ENCODE data around the gene TMEM100. TPM values are rescaled to one million over a fixed set of nuclear protein-coding genes. Genes with fewer than 3 reads are reported as not detected.

Gene TMEM100
- total and polyA plus RNA-seq, 2 experiments from 2014 or later = 0.10 to 0.73 TPM

DNA sequence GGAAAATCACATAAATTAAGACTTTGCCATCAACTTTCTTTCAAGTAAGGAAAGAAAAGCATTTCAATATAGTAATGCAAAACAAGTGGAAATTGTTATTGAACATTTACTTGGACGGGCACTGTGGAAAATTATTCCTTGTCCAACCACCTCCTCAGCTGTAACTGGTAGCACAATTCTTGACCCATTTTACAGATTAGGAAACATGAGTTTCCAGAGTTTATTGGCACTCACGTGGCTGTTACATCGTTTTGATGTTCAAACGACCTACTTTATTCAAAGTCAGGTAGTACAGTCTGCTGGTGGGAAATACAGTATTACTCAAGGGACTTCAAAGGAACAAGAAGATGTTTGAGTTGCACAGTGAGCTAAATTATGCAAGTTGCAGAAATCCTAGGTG lies 27.3 kb upstream of the TMEM100 start:
- Mint-ChIP-seq H3K4me3 (peak overlapping the region; percentile 92; the same call in 2 of the 3 replicates), H3K27ac (no peak overlapping the region), H3K36me3 (ENCODE audit: low read depth) (no peaks in the 10 kb centered on the region), H3K9me3 (no peaks in the 10 kb centered on the region), H3K27me3 (ENCODE audit: insufficient read depth, low read depth, poor library complexity) (peaks cover 4% of the 10 kb centered on the region), H3K4me1 (peaks cover 11% of the 10 kb centered on the region)
- peaks cover 16% of the 10 kb centered on the region for H3K79me2 ChIP-seq (replicated peaks; ENCODE audit: insufficient read depth)
- H3K4me2 ChIP-seq = no peak overlapping the region
- DNase-seq (ENCODE audit: low spot score) (no peak), ATAC-seq (no peak)
- peak overlapping the region; percentile 77; the same call in 1 of the 2 replicates for H2AFZ ChIP-seq
- no peaks in the 10 kb centered on the region for H3K36me3 ChIP-seq (ENCODE audit: insufficient read depth)
- H4K20me1 ChIP-seq (replicated peaks; ENCODE audit: insufficient read depth) = 0 out of 2 replicates have a peak, but pooled peaks cover 6% of the 10 kb centered on the region
- H3K4me1 ChIP-seq (ENCODE audit: insufficient read depth) = peaks cover 8% of the 10 kb centered on the region; the same call in 1 of the 2 replicates
- no peak overlapping the region for H3K27ac ChIP-seq (ENCODE audit: low read depth)
- H3K4me3 ChIP-seq = no peak overlapping the region
- no peaks in the 10 kb centered on the region for H3F3A ChIP-seq (replicated peaks; ENCODE audit: low read depth)
- H3K9me2 ChIP-seq (ENCODE audit: insufficient read depth) = 0 out of 2 replicates have a peak, but pooled peaks cover 5% of the 10 kb centered on the region
- TF ChIP-seq ZNF331 (CRISPR knock-in tag; IDR thresholded peaks at IDR 0.05; ENCODE audit: low read depth) (no peak), EZH2 (IDR thresholded peaks at IDR 0.05; ENCODE audit: low read depth, unreplicated experiment) (no peak), NANOG (IDR thresholded peaks at IDR 0.05; ENCODE audit: borderline replicate concordance) (no peak), JUNB (IDR thresholded peaks at IDR 0.05; ENCODE audit: unreplicated experiment) (no peak), POLR2AphosphoS5 (IDR thresholded peaks at IDR 0.05; ENCODE audit: low read depth) (no peak), ZNF114 (CRISPR knock-in tag; IDR thresholded peaks at IDR 0.05) (no peak), CREB1 (CRISPR knock-in tag; IDR thresholded peaks at IDR 0.05; ENCODE audit: low read depth) (no peak), STAT1 (IDR thresholded peaks at IDR 0.05; ENCODE audit: unreplicated experiment) (no peak), EZH2phosphoT487 (IDR thresholded peaks at IDR 0.05; ENCODE audit: unreplicated experiment) (no peak)
- TF ChIP-seq, protein P1, sequence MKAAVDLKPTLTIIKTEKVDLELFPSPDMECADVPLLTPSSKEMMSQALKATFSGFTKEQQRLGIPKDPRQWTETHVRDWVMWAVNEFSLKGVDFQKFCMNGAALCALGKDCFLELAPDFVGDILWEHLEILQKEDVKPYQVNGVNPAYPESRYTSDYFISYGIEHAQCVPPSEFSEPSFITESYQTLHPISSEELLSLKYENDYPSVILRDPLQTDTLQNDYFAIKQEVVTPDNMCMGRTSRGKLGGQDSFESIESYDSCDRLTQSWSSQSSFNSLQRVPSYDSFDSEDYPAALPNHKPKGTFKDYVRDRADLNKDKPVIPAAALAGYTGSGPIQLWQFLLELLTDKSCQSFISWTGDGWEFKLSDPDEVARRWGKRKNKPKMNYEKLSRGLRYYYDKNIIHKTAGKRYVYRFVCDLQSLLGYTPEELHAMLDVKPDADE (IDR thresholded peaks at IDR 0.05) = no peak
- TF ChIP-seq, protein P2, sequence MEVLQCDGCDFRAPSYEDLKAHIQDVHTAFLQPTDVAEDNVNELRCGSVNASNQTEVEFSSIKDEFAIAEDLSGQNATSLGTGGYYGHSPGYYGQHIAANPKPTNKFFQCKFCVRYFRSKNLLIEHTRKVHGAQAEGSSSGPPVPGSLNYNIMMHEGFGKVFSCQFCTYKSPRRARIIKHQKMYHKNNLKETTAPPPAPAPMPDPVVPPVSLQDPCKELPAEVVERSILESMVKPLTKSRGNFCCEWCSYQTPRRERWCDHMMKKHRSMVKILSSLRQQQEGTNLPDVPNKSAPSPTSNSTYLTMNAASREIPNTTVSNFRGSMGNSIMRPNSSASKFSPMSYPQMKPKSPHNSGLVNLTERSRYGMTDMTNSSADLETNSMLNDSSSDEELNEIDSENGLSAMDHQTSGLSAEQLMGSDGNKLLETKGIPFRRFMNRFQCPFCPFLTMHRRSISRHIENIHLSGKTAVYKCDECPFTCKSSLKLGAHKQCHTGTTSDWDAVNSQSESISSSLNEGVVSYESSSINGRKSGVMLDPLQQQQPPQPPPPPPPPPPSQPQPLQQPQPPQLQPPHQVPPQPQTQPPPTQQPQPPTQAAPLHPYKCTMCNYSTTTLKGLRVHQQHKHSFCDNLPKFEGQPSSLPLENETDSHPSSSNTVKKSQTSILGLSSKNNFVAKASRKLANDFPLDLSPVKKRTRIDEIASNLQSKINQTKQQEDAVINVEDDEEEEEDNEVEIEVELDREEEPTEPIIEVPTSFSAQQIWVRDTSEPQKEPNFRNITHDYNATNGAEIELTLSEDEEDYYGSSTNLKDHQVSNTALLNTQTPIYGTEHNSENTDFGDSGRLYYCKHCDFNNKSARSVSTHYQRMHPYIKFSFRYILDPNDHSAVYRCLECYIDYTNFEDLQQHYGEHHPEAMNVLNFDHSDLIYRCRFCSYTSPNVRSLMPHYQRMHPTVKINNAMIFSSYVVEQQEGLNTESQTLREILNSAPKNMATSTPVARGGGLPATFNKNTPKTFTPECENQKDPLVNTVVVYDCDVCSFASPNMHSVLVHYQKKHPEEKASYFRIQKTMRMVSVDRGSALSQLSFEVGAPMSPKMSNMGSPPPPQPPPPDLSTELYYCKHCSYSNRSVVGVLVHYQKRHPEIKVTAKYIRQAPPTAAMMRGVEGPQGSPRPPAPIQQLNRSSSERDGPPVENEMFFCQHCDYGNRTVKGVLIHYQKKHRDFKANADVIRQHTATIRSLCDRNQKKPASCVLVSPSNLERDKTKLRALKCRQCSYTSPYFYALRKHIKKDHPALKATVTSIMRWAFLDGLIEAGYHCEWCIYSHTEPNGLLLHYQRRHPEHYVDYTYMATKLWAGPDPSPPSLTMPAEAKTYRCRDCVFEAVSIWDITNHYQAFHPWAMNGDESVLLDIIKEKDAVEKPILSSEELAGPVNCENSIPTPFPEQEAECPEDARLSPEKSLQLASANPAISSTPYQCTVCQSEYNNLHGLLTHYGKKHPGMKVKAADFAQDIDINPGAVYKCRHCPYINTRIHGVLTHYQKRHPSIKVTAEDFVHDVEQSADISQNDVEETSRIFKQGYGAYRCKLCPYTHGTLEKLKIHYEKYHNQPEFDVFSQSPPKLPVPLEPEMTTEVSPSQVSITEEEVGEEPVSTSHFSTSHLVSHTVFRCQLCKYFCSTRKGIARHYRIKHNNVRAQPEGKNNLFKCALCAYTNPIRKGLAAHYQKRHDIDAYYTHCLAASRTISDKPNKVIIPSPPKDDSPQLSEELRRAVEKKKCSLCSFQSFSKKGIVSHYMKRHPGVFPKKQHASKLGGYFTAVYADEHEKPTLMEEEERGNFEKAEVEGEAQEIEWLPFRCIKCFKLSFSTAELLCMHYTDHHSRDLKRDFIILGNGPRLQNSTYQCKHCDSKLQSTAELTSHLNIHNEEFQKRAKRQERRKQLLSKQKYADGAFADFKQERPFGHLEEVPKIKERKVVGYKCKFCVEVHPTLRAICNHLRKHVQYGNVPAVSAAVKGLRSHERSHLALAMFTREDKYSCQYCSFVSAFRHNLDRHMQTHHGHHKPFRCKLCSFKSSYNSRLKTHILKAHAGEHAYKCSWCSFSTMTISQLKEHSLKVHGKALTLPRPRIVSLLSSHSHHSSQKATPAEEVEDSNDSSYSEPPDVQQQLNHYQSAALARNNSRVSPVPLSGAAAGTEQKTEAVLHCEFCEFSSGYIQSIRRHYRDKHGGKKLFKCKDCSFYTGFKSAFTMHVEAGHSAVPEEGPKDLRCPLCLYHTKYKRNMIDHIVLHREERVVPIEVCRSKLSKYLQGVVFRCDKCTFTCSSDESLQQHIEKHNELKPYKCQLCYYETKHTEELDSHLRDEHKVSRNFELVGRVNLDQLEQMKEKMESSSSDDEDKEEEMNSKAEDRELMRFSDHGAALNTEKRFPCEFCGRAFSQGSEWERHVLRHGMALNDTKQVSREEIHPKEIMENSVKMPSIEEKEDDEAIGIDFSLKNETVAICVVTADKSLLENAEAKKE (CRISPR knock-in tag; IDR thresholded peaks at IDR 0.05) = no peak
- TF ChIP-seq, protein P3, sequence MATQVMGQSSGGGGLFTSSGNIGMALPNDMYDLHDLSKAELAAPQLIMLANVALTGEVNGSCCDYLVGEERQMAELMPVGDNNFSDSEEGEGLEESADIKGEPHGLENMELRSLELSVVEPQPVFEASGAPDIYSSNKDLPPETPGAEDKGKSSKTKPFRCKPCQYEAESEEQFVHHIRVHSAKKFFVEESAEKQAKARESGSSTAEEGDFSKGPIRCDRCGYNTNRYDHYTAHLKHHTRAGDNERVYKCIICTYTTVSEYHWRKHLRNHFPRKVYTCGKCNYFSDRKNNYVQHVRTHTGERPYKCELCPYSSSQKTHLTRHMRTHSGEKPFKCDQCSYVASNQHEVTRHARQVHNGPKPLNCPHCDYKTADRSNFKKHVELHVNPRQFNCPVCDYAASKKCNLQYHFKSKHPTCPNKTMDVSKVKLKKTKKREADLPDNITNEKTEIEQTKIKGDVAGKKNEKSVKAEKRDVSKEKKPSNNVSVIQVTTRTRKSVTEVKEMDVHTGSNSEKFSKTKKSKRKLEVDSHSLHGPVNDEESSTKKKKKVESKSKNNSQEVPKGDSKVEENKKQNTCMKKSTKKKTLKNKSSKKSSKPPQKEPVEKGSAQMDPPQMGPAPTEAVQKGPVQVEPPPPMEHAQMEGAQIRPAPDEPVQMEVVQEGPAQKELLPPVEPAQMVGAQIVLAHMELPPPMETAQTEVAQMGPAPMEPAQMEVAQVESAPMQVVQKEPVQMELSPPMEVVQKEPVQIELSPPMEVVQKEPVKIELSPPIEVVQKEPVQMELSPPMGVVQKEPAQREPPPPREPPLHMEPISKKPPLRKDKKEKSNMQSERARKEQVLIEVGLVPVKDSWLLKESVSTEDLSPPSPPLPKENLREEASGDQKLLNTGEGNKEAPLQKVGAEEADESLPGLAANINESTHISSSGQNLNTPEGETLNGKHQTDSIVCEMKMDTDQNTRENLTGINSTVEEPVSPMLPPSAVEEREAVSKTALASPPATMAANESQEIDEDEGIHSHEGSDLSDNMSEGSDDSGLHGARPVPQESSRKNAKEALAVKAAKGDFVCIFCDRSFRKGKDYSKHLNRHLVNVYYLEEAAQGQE (IDR thresholded peaks at IDR 0.05; ENCODE audit: unreplicated experiment) = no peak
- TF ChIP-seq, protein P4, sequence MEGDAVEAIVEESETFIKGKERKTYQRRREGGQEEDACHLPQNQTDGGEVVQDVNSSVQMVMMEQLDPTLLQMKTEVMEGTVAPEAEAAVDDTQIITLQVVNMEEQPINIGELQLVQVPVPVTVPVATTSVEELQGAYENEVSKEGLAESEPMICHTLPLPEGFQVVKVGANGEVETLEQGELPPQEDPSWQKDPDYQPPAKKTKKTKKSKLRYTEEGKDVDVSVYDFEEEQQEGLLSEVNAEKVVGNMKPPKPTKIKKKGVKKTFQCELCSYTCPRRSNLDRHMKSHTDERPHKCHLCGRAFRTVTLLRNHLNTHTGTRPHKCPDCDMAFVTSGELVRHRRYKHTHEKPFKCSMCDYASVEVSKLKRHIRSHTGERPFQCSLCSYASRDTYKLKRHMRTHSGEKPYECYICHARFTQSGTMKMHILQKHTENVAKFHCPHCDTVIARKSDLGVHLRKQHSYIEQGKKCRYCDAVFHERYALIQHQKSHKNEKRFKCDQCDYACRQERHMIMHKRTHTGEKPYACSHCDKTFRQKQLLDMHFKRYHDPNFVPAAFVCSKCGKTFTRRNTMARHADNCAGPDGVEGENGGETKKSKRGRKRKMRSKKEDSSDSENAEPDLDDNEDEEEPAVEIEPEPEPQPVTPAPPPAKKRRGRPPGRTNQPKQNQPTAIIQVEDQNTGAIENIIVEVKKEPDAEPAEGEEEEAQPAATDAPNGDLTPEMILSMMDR (conservative IDR thresholded peaks at IDR 0.05; ENCODE audit: low read depth in 2 of 2) = no peak
- no peaks in the 10 kb centered on the region for H3K27me3 ChIP-seq (ENCODE audit: insufficient read depth)
